Measurements from ENCODE around the gene HEATR1. TPM values are rescaled to one million over a fixed set of nuclear protein-coding genes. Genes with fewer than 3 reads are reported as not detected.

HEATR1 gene
- polyA plus RNA-seq, 1 experiment: 24.9 TPM

DNA sequence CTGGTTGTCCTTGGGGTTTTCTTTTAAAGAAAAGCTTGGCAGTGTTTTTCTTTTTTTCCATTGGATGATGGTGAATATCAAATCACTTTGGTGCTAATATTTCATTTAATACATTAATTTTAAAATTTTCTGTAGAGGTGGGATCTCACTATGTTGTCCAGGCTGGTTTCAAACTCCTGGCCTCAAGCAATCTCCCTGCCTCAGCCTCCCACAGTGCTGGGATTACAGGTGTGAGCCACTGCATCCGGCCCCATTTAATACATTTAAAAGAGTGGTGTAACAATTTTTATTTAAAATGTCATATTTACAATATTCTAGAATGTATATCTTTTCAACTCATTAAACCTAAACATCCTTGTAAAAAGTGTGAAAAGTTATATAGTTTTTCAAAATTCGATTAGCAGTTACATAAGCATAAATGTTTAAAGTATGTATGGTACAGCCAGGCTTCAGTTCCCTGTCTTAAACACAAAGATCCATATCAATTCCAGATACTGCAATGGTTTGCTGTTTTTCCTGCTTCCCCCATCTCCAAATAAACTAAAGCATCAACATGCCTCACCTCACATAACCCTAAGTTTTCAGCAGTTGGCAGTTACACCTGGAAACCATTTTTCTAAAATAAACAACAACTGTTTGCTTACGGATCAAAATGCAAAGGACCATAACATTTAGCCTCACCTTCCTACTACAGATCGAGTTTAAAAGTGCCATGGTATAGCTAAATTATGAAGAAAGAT is 89.4 kb downstream of the HEATR1 start:
- TF ChIP-seq, protein P1, sequence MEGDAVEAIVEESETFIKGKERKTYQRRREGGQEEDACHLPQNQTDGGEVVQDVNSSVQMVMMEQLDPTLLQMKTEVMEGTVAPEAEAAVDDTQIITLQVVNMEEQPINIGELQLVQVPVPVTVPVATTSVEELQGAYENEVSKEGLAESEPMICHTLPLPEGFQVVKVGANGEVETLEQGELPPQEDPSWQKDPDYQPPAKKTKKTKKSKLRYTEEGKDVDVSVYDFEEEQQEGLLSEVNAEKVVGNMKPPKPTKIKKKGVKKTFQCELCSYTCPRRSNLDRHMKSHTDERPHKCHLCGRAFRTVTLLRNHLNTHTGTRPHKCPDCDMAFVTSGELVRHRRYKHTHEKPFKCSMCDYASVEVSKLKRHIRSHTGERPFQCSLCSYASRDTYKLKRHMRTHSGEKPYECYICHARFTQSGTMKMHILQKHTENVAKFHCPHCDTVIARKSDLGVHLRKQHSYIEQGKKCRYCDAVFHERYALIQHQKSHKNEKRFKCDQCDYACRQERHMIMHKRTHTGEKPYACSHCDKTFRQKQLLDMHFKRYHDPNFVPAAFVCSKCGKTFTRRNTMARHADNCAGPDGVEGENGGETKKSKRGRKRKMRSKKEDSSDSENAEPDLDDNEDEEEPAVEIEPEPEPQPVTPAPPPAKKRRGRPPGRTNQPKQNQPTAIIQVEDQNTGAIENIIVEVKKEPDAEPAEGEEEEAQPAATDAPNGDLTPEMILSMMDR (IDR thresholded peaks at IDR 0.05; ENCODE audit: low read depth, low read length): no peak
- Histone ChIP-seq H3K27me3 (ENCODE audit: control insufficient read depth, insufficient read depth, low read length) (peaks cover 1% of the 10 kb centered on the region), H3K27ac (ENCODE audit: low read depth, low read length) (no peak overlapping the region), H3K4me3 (ENCODE audit: low read depth, low read length) (no peak overlapping the region), H3K9me3 (ENCODE audit: control insufficient read depth, insufficient read depth, low read length) (no peaks in the 10 kb centered on the region)
- DNase-seq (ENCODE audit: low read depth, low spot score): no peak
- POLR2A ChIA-PET: no interaction called here
- CTCF ChIA-PET: interaction anchor here (0.6 kb wide), 1 partner anchor 345 kb away, joined by 3 read pairs; no protein-coding TSS in a partner anchor

DNA sequence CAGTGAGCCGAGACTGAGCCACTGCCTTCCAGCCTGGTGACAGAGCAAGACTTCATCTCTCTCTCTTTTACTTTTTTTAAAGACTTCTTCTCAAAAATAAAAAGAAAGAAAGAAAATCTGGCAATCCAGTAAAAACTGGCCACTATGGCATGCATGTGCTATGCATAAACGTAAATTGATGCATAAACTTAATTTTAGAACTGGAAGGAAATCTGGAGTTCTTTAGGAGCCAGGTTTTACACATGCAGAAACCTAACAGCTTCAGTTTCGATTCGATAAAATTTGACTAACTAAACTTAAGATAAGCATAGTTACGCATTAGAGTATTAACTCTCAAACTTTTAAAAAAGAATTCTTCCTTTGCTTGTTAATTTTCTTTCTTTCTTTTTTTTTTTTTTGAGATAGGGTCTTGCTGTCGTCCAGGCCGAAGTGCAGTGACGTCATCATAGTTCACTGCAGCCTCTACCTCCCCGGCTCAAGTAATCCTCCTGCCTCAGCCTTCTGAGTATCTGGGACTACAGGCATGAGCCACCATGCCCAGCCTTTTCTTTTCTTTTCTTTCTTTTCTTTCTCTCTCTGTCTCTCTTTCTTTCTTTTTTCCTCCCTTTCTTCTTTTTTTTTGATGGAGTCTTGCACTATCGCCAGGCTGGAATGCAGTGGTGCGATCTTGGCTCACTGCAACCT is 92.4 kb downstream of the HEATR1 start:
- Histone ChIP-seq H3K27me3 (ENCODE audit: control insufficient read depth, insufficient read depth, low read length) (peaks cover 3% of the 10 kb centered on the region), H3K9me3 (ENCODE audit: control insufficient read depth, insufficient read depth, low read length) (no peaks in the 10 kb centered on the region), H3K4me3 (ENCODE audit: low read depth, low read length) (no peak overlapping the region), H3K27ac (ENCODE audit: low read depth, low read length) (no peak overlapping the region)
- POLR2A ChIA-PET: no interaction called here
- DNase-seq (ENCODE audit: low read depth, low spot score): no peak
- CTCF ChIA-PET: no interaction called here
- TF ChIP-seq, protein P1 (IDR thresholded peaks at IDR 0.05; ENCODE audit: low read depth, low read length): no peak

DNA sequence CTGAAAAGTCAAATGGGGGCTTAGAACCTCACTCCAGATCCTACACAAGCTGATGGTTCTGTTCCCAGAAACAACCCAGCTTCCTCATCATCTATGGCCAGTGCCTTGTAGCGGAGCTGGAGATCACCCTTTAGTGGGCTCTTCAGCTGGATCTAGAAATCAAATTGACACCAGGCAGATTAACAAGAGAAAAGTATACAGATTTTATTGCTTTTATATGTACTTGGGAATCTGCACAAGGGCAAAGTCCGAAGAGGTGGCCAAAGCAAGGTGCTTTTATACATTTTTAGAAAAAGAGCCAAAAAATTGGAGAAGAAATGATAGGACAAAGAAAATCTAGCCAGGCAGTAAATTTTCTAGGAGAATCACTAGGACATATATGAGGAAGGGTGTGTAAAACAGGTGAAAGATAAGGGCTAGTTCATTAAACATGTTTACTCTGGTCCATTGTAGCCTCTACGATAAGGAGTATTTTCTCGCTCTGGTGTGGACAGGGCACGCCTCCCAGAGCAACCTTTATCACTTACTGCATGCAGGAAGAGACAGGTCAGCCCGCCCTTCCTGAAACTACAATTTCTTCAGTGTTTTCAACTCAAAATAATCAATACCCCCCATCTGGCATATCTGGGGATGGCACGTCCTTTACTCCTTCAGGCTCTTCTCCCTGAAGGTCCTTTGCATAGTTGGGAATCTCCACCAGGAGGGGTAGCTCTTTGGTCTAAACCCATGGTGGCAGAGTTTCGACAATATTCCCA is 94.5 kb downstream of the HEATR1 start:
- TF ChIP-seq, protein P1 (IDR thresholded peaks at IDR 0.05; ENCODE audit: low read depth, low read length): no peak
- CTCF ChIA-PET: no interaction called here
- POLR2A ChIA-PET: interaction anchor here (0.7 to 1.0 kb wide), 2 partner anchors 7 to 372 kb away, joined by 3 to 7 read pairs; no protein-coding TSS in a partner anchor
- Histone ChIP-seq H3K9me3 (ENCODE audit: control insufficient read depth, insufficient read depth, low read length) (no peaks in the 10 kb centered on the region), H3K27me3 (ENCODE audit: control insufficient read depth, insufficient read depth, low read length) (peaks cover 3% of the 10 kb centered on the region), H3K4me3 (ENCODE audit: low read depth, low read length) (no peak overlapping the region), H3K27ac (ENCODE audit: low read depth, low read length) (no peak overlapping the region)
- no peak for DNase-seq (ENCODE audit: low read depth, low spot score)

DNA sequence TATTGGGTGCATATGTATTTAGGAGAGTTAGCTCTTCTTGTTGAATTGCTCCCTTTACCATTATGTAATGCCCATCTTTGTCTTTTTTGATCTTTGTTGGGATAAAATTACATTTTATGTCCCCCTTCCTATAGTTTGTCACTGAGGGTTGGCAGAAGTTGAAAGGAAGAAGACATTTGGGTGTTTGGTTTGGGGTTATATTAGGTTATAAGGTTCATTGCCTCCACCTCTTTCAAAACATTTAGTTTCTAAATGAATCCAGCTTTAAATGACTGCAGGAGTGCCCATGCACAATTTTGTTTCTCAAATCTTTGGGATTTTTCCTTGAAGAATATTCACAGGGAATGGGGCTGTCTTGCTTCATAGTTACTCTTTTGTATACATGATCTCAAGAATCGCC is 95.1 kb downstream of the HEATR1 start:
- no peaks in the 10 kb centered on the region for H3K9me3 ChIP-seq (ENCODE audit: control insufficient read depth, insufficient read depth, low read length)
- no peak overlapping the region for H3K27ac ChIP-seq (ENCODE audit: low read depth, low read length)
- no peak overlapping the region for H3K4me3 ChIP-seq (ENCODE audit: low read depth, low read length)
- ChIA-PET CTCF (interaction anchor here (0.9 kb wide), 1 partner anchor 17 kb away, joined by 3 read pairs; no protein-coding TSS in a partner anchor), POLR2A (interaction anchor here (1.0 kb wide), 1 partner anchor 8 kb away, joined by 3 read pairs; no protein-coding TSS in a partner anchor)
- peaks cover 3% of the 10 kb centered on the region for H3K27me3 ChIP-seq (ENCODE audit: control insufficient read depth, insufficient read depth, low read length)
- TF ChIP-seq, protein P1 (IDR thresholded peaks at IDR 0.05; ENCODE audit: low read depth, low read length): no peak
- DNase-seq (ENCODE audit: low read depth, low spot score): no peak
